B cell (primary cell): ENCODE data around the gene ANKRD33B. TPM values are rescaled to one million over a fixed set of nuclear protein-coding genes. Genes with fewer than 3 reads are reported as not detected.

ENCODE experiments used
- ATAC-seq: fragments of 200-7000 bp; cut with Tn5 transposase; one replicate; pipeline ENCODE4 v1.10.0; 2021; ENCODE audit warnings: low read depth, mild to moderate bottlenecking, moderate number of reproducible peaks, moderate library complexity
- CTCF ChIA-PET: fragments of 350-600 bp; sonication (Branson Sonifier 250); formaldehyde crosslinking; loops from one replicate; lab custom pipeline; 2021; ENCODE audit warnings: antibody characterized with exemption, inconsistent platforms; lab: Charles Lee
- POLR2A ChIA-PET: fragments of 350-600 bp; sonication (Branson Sonifier 250); formaldehyde crosslinking; loops from one replicate; lab custom pipeline; 2021; ENCODE audit warnings: antibody characterized with exemption; lab: Charles Lee
- DNase-seq: peaks from one replicate; pipeline ENCODE4 v3.0.0; 2013
- H2AFZ ChIP-seq: 2 replicates; pipeline ENCODE4 v1.6.1; 2012; ENCODE audit warnings: mild to moderate bottlenecking, low read depth, low read length; ENCODE audit not compliant: insufficient read depth, poor library complexity, severe bottlenecking
- H3K27ac ChIP-seq, 2 donors: 1 replicate in 1 of 2; 2 replicates in 1 of 2; pipeline ENCODE4 v1.5.1; 2012 to 2013; ENCODE audit warnings: low read length in 2 of 2, mild to moderate bottlenecking in 2 of 2, moderate library complexity in 1 of 2
- H3K27me3 ChIP-seq, 4 experiments: fragments of 200-600 bp in 1 of 4; sonication (generic) in 1 of 4; replicated peaks in 1 of 4; 1 replicate in 2 of 4; 2 replicates in 2 of 4; pipeline versions ENCODE4 v1.6.1 to v1.7.0; 2013 to 2016; ENCODE audit warnings: low read length in 3 of 4, mild to moderate bottlenecking in 2 of 4, mixed read lengths in 1 of 4, moderate library complexity in 1 of 4; ENCODE audit not compliant: insufficient read depth in 4 of 4, control insufficient read depth in 3 of 4; ENCODE audit errors: control extremely low read depth in 1 of 4
- H3K36me3 ChIP-seq, 2 experiments: replicated peaks in 1 of 2; 1 replicate in 1 of 2; 2 replicates in 1 of 2; pipeline versions ENCODE4 v1.6.1 to v1.7.1; 2013; ENCODE audit warnings: low read length in 1 of 2; ENCODE audit not compliant: insufficient read depth in 2 of 2, control insufficient read depth in 1 of 2; ENCODE audit errors: control extremely low read depth in 1 of 2, extremely low read depth in 1 of 2
- H3K4me1 ChIP-seq, 2 donors: fragments of 200-600 bp in 1 of 2; sonication (generic) in 1 of 2; 1 replicate in 1 of 2; 2 replicates in 1 of 2; pipeline versions ENCODE4 v1.5.1 to v1.6.1; 2013 to 2017; ENCODE audit warnings: low read length in 2 of 2; ENCODE audit not compliant: control insufficient read depth in 2 of 2, insufficient read depth in 2 of 2
- H3K4me2 ChIP-seq: replicated peaks from 2 replicates; pipeline ENCODE3; 2012; ENCODE audit warnings: mild to moderate bottlenecking, low read depth, low read length; ENCODE audit not compliant: poor library complexity, severe bottlenecking
- H3K4me3 ChIP-seq, 5 experiments: fragments of 200-600 bp in 1 of 5; sonication (generic) in 1 of 5; 1 replicate in 3 of 5; 2 replicates in 2 of 5; pipeline versions ENCODE4 v1.5.1 to v1.7.0; 2011 to 2016; ENCODE audit warnings: low read length in 4 of 5, mild to moderate bottlenecking in 4 of 5, low read depth in 2 of 5, control low read depth in 1 of 5, moderate library complexity in 1 of 5; ENCODE audit not compliant: insufficient read depth in 1 of 5; ENCODE audit errors: control extremely low read depth in 1 of 5, extremely low read depth in 1 of 5
- H3K79me2 ChIP-seq: fragments of 200-600 bp; sonication (generic); one replicate; pipeline ENCODE4 v1.6.0; 2016; ENCODE audit warnings: low read length; ENCODE audit not compliant: control insufficient read depth, insufficient read depth
- H3K9ac ChIP-seq: fragments of 200-600 bp; sonication (generic); 2 replicates; pipeline ENCODE4 v1.6.1; 2017; ENCODE audit warnings: mild to moderate bottlenecking, low read length, moderate library complexity
- H3K9me3 ChIP-seq, 3 donors: one replicate each; pipeline versions ENCODE4 v1.6.1 to v1.7.1; 2013; ENCODE audit warnings: low read length in 2 of 3; ENCODE audit not compliant: control insufficient read depth in 2 of 3, insufficient read depth in 1 of 3; ENCODE audit errors: control extremely low read depth in 1 of 3
- H4K20me1 ChIP-seq: 2 replicates; pipeline ENCODE4 v1.6.0; 2012; ENCODE audit warnings: mild to moderate bottlenecking, low read length; ENCODE audit not compliant: insufficient read depth, control insufficient read depth, poor library complexity, severe bottlenecking
- H3K27ac Mint-ChIP-seq: one replicate; pipeline ENCODE4 v1.8.0; 2021; ENCODE audit warnings: mixed read lengths
- H3K27me3 Mint-ChIP-seq: one replicate; pipeline ENCODE4 v1.8.0; 2021; ENCODE audit warnings: mixed read lengths
- H3K4me1 Mint-ChIP-seq: one replicate; pipeline ENCODE4 v1.8.0; 2021; ENCODE audit warnings: mixed read lengths
- H3K4me3 Mint-ChIP-seq: one replicate; pipeline ENCODE4 v1.8.0; 2021; ENCODE audit warnings: mixed read lengths
- H3K9me3 Mint-ChIP-seq: one replicate; pipeline ENCODE4 v1.8.0; 2022; ENCODE audit warnings: mixed read lengths; ENCODE audit not compliant: insufficient read depth
- EZH2 ChIP-seq: IDR thresholded peaks from 2 replicates; pipeline ENCODE4 v1.6.1; 2012; ENCODE audit warnings: borderline replicate concordance, low read depth, mild to moderate bottlenecking, moderate library complexity, low read length; ENCODE audit not compliant: insufficient read depth, poor library complexity, severe bottlenecking
- WGBS: methylation state at CpG from one replicate; pipeline ENCODE4 v1.1.5; 2013; ENCODE audit warnings: missing lambda C conversion rate; ENCODE audit not compliant: insufficient coverage; 5-methylcytosine and 5-hydroxymethylcytosine counted together
- intact Hi-C: fragments of 100-400 bp; cut with micrococcal nuclease; formaldehyde crosslinking; loops from one replicate; pipeline ENCODE4 v1.10.0; 2022
- polyA plus RNA-seq: library from polyadenylated mRNA; depleted of rRNA; stranded (reverse); fragments of >200 nt; gene quantifications from 2 replicates; pipeline ENCODE4 v1.2.3, GENCODE V29; 2012
- total RNA-seq, 2 donors: library from RNA; stranded (reverse); fragments of 120-200 nt in 1 of 2; gene quantifications; 1 replicate in 1 of 2; 2 replicates in 1 of 2; pipeline versions ENCODE4 v1.2.3 to v1.2.4, GENCODE V29; 2013 to 2022
- TF ChIP-seq, protein P1 (sequence below): fragments of 200-600 bp; IDR thresholded peaks from one replicate; pipeline ENCODE4 v1.8.0; 2022; ENCODE audit warnings: antibody characterized with exemption, mild to moderate bottlenecking

Gene ANKRD33B
- total and polyA plus RNA-seq, 2 donors (not counting 1 experiment from before 2014, with no cell fraction given) = 2.9 to 23.4 TPM

GRCh38 chr5:10536511-10536910 is 27.4 kb upstream of the ANKRD33B start:
- peak overlapping the region; percentile 80 for H3K4me2 ChIP-seq
- H3K27me3 Mint-ChIP-seq = peaks cover 8% of the 10 kb centered on the region
- peaks cover 6% of the 10 kb centered on the region for H4K20me1 ChIP-seq
- DNase-seq (no peak), ATAC-seq (no peak)
- peak overlapping the region in 1 of 2 donors; percentile 54 for H3K27ac ChIP-seq
- H3K4me3 Mint-ChIP-seq = peak overlapping the region; percentile 83
- H2AFZ ChIP-seq = peak overlapping the region; percentile 16
- H3K9me3 ChIP-seq = peaks cover 0 to 4% (median 0%) of the 10 kb centered on the region in 3 donors
- 94% methylated on average over 2 of the region's 3 CpGs for WGBS
- peaks cover 20 to 40% of the 10 kb centered on the region in 2 donors for H3K4me1 ChIP-seq
- peak overlapping the region; percentile 32 for H3K9ac ChIP-seq
- peaks cover 32% of the 10 kb centered on the region for H3K4me1 Mint-ChIP-seq
- no peaks in the 10 kb centered on the region for H3K79me2 ChIP-seq
- peaks cover 0 to 4% (median 0%) of the 10 kb centered on the region in 4 experiments for H3K27me3 ChIP-seq
- H3K27ac Mint-ChIP-seq = no peak overlapping the region
- no peaks in the 10 kb centered on the region for H3K9me3 Mint-ChIP-seq
- intact Hi-C loops = loop anchor here (2.0 kb wide), 1 partner anchor 26 kb away; no protein-coding TSS in a partner anchor
- peak overlapping the region in 2 of 5 experiments; percentile 39 to 49 for H3K4me3 ChIP-seq
- POLR2A ChIA-PET = interaction anchor here (0.7 kb wide), 2 partner anchors 45 to 96 kb away, joined by 3 read pairs; no protein-coding TSS in a partner anchor
- H3K36me3 ChIP-seq = no peaks in the 10 kb centered on the region
- CTCF ChIA-PET = no interaction called here
- TF ChIP-seq EZH2 = no peak
- TF ChIP-seq, protein P1, sequence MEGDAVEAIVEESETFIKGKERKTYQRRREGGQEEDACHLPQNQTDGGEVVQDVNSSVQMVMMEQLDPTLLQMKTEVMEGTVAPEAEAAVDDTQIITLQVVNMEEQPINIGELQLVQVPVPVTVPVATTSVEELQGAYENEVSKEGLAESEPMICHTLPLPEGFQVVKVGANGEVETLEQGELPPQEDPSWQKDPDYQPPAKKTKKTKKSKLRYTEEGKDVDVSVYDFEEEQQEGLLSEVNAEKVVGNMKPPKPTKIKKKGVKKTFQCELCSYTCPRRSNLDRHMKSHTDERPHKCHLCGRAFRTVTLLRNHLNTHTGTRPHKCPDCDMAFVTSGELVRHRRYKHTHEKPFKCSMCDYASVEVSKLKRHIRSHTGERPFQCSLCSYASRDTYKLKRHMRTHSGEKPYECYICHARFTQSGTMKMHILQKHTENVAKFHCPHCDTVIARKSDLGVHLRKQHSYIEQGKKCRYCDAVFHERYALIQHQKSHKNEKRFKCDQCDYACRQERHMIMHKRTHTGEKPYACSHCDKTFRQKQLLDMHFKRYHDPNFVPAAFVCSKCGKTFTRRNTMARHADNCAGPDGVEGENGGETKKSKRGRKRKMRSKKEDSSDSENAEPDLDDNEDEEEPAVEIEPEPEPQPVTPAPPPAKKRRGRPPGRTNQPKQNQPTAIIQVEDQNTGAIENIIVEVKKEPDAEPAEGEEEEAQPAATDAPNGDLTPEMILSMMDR = no peak

- Histone ChIP-seq H4K20me1 (peaks cover 6% of the 10 kb centered on the region), H3K4me1 (peaks cover 20 to 40% of the 10 kb centered on the region in 2 donors), H3K4me3 (peak overlapping the region; percentile 9 to 49 (median 31)), H2AFZ (peak overlapping the region; percentile 39), H3K27ac (peak overlapping the region; percentile 35 to 54), H3K9ac (peak overlapping the region; percentile 32), H3K4me2 (peak overlapping the region; percentile 80), H3K9me3 (peaks cover 0 to 4% (median 0%) of the 10 kb centered on the region in 3 donors), H3K36me3 (no peaks in the 10 kb centered on the region), H3K27me3 (peaks cover 0 to 4% (median 0%) of the 10 kb centered on the region in 4 experiments), H3K79me2 (no peaks in the 10 kb centered on the region)
- ATAC-seq (peak; percentile 65), DNase-seq (peak; percentile 70)
- TF ChIP-seq, protein P1 = no peak
- no peak for TF ChIP-seq EZH2
- Mint-ChIP-seq H3K27me3 (peaks cover 8% of the 10 kb centered on the region), H3K4me1 (peaks cover 32% of the 10 kb centered on the region), H3K4me3 (peak overlapping the region; percentile 83), H3K27ac (peak overlapping the region; percentile 75), H3K9me3 (no peaks in the 10 kb centered on the region)
- intact Hi-C loops = loop anchor here (1.0 to 2.0 kb wide), 2 partner anchors 26 to 90 kb away; no protein-coding TSS in a partner anchor
- 3% methylated on average over 10 of the region's 13 CpGs for WGBS
- ChIA-PET POLR2A (interaction anchor here (0.7 kb wide), 2 partner anchors 46 to 96 kb away, joined by 3 read pairs; no protein-coding TSS in a partner anchor), CTCF (no interaction called here)
These were observed 26.8 kb upstream of the ANKRD33B start for GRCh38 chr5:10536931-10537579.
